HG02798 (cell line): ENCODE measurements around the gene DPH3.

Source experiments
- ATAC-seq: cut with Tn5 transposase; IDR thresholded peaks from one replicate; pipeline ENCODE4 v1.9.1; 2021; ENCODE audit warnings: mild to moderate bottlenecking; ENCODE audit not compliant: unreplicated experiment, poor library complexity

DPH3 gene

DNA sequence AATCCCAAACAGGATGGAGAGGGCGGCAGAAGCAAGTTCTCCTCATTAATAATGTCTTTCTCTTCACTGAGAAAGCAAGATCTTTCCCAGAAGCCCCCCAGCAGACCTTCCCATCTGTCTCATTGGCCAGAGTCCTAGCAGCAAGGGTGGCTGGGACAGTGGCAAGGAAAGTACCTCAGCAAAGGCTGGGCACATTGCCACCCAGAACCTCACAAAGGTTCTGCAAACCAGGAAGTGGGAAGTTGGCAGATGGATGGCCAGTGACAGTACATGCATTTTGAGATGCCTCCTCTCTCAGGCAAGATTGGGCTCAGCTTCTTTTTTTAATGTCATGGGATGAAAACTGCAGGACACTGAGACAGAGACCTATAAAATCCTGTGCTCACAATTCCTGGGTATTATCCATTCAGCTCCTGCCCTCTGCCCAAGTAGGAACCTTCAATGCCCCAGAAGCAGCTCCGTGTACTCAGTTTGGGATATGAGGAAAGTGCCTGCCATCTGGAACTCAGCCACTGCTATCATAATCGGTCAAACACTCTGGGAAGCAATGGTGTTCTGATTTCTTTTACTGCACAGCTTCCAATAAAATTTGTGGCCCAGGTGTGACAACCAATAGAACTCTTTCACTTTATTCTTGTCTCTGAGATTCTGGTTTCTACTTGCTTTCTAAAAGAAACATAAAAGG is 25.5 kb downstream of the DPH3 start:
- ATAC-seq, result no peak

- ATAC-seq, result no peak
These were observed 27.8 kb downstream of the DPH3 start for GRCh38 chr3:16236856-16237393.

DNA sequence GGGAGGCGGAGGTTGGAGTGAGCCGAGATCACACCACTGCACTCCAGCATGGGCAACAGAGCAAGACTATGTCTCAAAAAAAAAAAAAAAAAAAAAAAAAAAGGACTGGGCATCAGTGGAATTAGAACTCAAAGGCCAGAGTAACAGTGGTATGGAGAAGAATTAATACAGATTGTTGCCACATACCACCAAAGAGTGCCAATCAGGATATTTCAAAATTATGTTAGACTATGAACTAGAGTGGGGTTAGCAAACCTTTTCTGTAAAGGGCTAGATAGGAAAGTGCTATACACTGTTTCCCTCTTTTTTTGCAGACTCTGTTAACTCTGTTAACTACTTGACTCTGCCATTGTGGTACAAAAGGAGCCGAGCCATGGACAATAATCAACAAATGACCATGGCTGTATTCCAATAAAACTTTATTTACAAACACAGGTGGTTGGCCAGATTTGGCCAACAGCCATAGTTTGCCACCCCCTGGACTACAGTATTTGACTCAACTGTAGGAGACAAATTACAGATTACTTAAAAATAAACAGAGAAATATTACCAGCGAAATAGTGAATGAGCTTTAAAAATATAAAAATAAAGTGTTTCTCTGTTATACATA is 28.6 kb downstream of the DPH3 start:
- no peak for ATAC-seq

GRCh38 chr3:16234281-16234680 is 30.5 kb downstream of the DPH3 start:
- ATAC-seq, result no peak

- ATAC-seq, result no peak
These were observed 30.9 kb downstream of the DPH3 start for GRCh38 chr3:16233806-16234205.

GRCh38 chr3:16231983-16232382 is 32.8 kb downstream of the DPH3 start:
- ATAC-seq, result no peak

- ATAC-seq, result no peak
These were observed 35.1 kb downstream of the DPH3 start for GRCh38 chr3:16229681-16230080.

GRCh38 chr3:16227566-16227965 is 37.2 kb downstream of the DPH3 start:
- ATAC-seq, result no peak

- ATAC-seq, result no peak
These were observed 40.4 kb downstream of the DPH3 start for GRCh38 chr3:16224325-16224724.

- no peak for ATAC-seq
These were observed 42.2 kb downstream of the DPH3 start for GRCh38 chr3:16222547-16222946.

DNA sequence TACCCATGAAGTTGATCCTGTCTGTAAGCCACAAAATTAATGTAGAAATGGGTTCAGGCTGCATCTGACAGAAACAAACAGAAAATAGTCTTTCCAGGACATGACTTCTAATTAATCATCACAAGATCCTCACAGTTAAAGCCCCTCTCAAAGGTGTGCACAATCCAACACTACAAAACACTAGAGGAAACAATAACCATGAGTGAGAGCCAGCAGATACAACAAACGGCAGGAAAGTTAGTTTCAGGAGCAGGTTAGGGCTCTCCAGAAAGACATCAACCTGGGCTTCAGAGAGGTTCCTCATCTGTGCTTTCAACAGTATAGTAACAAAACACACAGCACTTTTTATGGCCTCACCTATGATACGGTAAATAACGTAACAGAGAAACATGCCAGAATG is 42.8 kb downstream of the DPH3 start:
- no peak for ATAC-seq

GRCh38 chr3:16219777-16220176 is 45.0 kb downstream of the DPH3 start:
- no peak for ATAC-seq

- ATAC-seq, result no peak
These were observed 48.3 kb downstream of the DPH3 start for GRCh38 chr3:16216373-16216935.

DNA sequence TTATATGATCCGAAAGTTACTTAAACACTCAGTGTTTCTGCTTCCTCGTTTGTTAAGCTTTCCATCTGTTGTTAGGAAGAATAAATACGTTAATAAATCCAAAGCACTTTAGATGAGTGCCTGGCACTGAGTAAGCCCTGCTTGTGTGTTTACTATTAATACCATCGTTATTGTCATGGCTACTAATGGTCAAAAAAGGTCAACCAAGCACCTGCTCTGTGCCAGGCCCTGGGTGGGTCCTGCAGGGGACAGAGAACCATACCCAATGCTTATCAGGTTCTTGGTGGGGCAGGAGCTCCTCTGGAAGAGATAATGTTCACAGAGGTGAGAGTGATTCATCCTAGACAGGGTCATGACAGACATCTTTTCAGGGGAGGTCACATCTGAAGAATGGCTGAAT is 50.4 kb downstream of the DPH3 start:
- ATAC-seq, result no peak

- ATAC-seq, result no peak
These were observed 53.4 kb downstream of the DPH3 start for GRCh38 chr3:16211176-16211904.
